Sigmoid colon (tissue), 4 donors: Measurements from ENCODE around the gene TRAF3IP1.

Experiments used
- CTCF ChIP-seq, 4 experiments: fragments of 450-650 bp in 3 of 4; fragments of 200-600 bp in 1 of 4; IDR thresholded peaks; one replicate each; pipeline ENCODE4 v1.5.1; 2016 to 2019; ENCODE audit warnings: antibody characterized with exemption in 4 of 4, mild to moderate bottlenecking in 3 of 4, moderate library complexity in 2 of 4
- EP300 ChIP-seq, 4 donors: sonication (generic); formaldehyde crosslinking; IDR thresholded peaks; one replicate each; pipeline ENCODE4 v1.6.1; 2017; ENCODE audit warnings: antibody characterized with exemption in 4 of 4
- POLR2AphosphoS5 ChIP-seq, 4 donors: sonication (generic); formaldehyde crosslinking; IDR thresholded peaks; one replicate each; pipeline ENCODE4 v1.6.1; 2017; ENCODE audit warnings: antibody characterized with exemption in 4 of 4

- TF ChIP-seq CTCF (IDR thresholded peaks at IDR 0.05) (no peak), EP300 (IDR thresholded peaks at IDR 0.05) (no peak), POLR2AphosphoS5 (IDR thresholded peaks at IDR 0.05) (no peak)
Measured at GRCh38 chr2:238289574-238289973, 30.7 kb upstream of the TRAF3IP1 start.
